GM20431 (cell line): ENCODE data around the gene MYOT.

Experiments used
- in situ Hi-C: fragments of 300-500 bp; cut with MseI, MboI; formaldehyde crosslinking; loops from one replicate; pipeline ENCODE4 v1.15.0; 2020; ENCODE audit warnings: low sequenced_read_pairs; ENCODE audit not compliant: unreplicated experiment

Gene MYOT

GRCh38 chr5:137896560-137896959 is 28.9 kb downstream of the MYOT start:
- in situ Hi-C loops: no loop called here

- in situ Hi-C loops: no loop called here
Measured at GRCh38 chr5:137899493-137899892, 31.8 kb downstream of the MYOT start.

- in situ Hi-C loops: no loop called here
Measured at GRCh38 chr5:137901011-137901817, 33.6 kb downstream of the MYOT start.

GRCh38 chr5:137902408-137903133 is 34.9 kb downstream of the MYOT start:
- in situ Hi-C loops: no loop called here

- in situ Hi-C loops: no loop called here
Measured at GRCh38 chr5:137914758-137915157, 47.1 kb downstream of the MYOT start.

- in situ Hi-C loops: no loop called here
Measured at GRCh38 chr5:137916923-137917322, 49.3 kb downstream of the MYOT start.

GRCh38 chr5:137921931-137922330 is 54.3 kb downstream of the MYOT start:
- in situ Hi-C loops: no loop called here

- in situ Hi-C loops: no loop called here
Measured at GRCh38 chr5:137923856-137924255, 56.2 kb downstream of the MYOT start.

- in situ Hi-C loops: no loop called here
Measured at GRCh38 chr5:137932800-137933199, 65.1 kb downstream of the MYOT start.

- in situ Hi-C loops: no loop called here
Measured at GRCh38 chr5:137933491-137933911, 65.8 kb downstream of the MYOT start.

GRCh38 chr5:137935190-137935589 is 67.5 kb downstream of the MYOT start:
- in situ Hi-C loops: no loop called here

GRCh38 chr5:137935694-137936093 is 68.0 kb downstream of the MYOT start:
- in situ Hi-C loops: no loop called here
